ENCODE results near the gene RPE.

GRCh38 chr2:210035679-210036078 lies 33.2 kb downstream of the RPE start:
- TF ChIP-seq CTCF (tag by site-specific recombination; IDR thresholded peaks at IDR 0.05) = no peak
- no peak for TF ChIP-seq ZNF513 (tag by site-specific recombination; IDR thresholded peaks at IDR 0.05)
- no peak for TF ChIP-seq PRDM2 (tag by site-specific recombination; IDR thresholded peaks at IDR 0.05; ENCODE audit: borderline replicate concordance)
- no peak for TF ChIP-seq YY1 (tag by site-specific recombination; IDR thresholded peaks at IDR 0.05)
